ENCODE measurements around the gene TBC1D32.
"Not testable (repeated sequence)": the region's sequence is repeated elsewhere in the genome, so short reads cannot be mapped to it uniquely, and the experiment has no call there.

Gene TBC1D32

DNA sequence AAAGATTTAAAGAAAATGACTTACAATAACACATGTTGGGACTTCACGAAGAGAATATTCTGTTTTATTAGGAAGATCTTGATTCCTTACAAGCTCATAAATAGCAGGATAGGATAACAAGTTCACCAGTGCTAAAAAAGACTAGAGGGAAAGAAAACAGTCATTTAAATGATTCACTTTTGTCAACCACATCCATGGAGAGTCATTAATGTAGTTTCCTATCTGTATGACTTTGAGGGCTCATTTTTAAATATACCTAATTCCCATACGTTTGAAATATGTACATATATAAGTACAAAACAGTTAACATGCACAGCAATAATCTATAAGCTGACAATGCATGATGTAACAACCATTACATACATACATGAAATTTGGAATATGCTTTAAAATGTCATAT, 111.1 kb downstream of the TBC1D32 start:
- Histone ChIP-seq H3K4me2 (ENCODE audit: low read depth, low read length, poor library complexity, severe bottlenecking) (no peak overlapping the region), H3K9ac (ENCODE audit: low read depth, low read length, poor library complexity, severe bottlenecking) (no peak overlapping the region), H3K27me3 (ENCODE audit: insufficient read depth, low read length, poor library complexity, severe bottlenecking) (no peaks in the 10 kb centered on the region), H3K4me1 (ENCODE audit: insufficient read depth, low read length, poor library complexity, severe bottlenecking) (no peaks in the 10 kb centered on the region), H4K20me1 (ENCODE audit: insufficient read depth, low read length, poor library complexity, severe bottlenecking) (no peaks in the 10 kb centered on the region), H3K9me3 (ENCODE audit: insufficient read depth, low read depth, low read length) (no peaks in the 10 kb centered on the region), H3K36me3 (ENCODE audit: insufficient read depth, low read length) (peaks cover under 1% of the 10 kb centered on the region; the same call in 1 of the 2 replicates), H3K4me3 (ENCODE audit: low read length, poor library complexity, severe bottlenecking) (no peak overlapping the region), H3K79me2 (ENCODE audit: insufficient read depth, low read length) (no peaks in the 10 kb centered on the region), H3K9me2 (replicated peaks; ENCODE audit: low read depth, low read length) (no peaks in the 10 kb centered on the region), H3F3A (ENCODE audit: low read depth) (no peaks in the 10 kb centered on the region), H2AFZ (ENCODE audit: low read length) (no peak overlapping the region)
- TF ChIP-seq, protein P1, sequence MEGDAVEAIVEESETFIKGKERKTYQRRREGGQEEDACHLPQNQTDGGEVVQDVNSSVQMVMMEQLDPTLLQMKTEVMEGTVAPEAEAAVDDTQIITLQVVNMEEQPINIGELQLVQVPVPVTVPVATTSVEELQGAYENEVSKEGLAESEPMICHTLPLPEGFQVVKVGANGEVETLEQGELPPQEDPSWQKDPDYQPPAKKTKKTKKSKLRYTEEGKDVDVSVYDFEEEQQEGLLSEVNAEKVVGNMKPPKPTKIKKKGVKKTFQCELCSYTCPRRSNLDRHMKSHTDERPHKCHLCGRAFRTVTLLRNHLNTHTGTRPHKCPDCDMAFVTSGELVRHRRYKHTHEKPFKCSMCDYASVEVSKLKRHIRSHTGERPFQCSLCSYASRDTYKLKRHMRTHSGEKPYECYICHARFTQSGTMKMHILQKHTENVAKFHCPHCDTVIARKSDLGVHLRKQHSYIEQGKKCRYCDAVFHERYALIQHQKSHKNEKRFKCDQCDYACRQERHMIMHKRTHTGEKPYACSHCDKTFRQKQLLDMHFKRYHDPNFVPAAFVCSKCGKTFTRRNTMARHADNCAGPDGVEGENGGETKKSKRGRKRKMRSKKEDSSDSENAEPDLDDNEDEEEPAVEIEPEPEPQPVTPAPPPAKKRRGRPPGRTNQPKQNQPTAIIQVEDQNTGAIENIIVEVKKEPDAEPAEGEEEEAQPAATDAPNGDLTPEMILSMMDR (conservative IDR thresholded peaks at IDR 0.05; ENCODE audit: low read length), result no peak
- TF ChIP-seq EZH2phosphoT487 (IDR thresholded peaks at IDR 0.05; ENCODE audit: borderline replicate concordance), result no peak

DNA sequence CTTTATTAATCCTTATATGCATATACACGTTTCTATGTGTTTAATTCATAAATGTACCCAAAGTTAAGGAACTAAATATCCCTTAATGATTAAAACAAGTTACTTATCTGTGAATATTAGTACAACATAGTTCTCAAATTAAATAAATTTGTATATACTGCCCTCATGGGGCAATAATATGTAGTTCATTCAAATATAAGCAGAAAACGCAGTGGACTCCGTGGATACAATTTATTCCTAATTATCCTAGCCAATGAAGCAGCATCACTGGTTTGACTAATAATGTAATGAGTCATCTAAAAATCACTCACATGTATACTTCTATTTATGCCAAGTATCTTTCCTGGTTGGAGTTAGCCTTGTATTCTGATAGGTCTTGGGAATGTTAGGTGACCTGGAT, 111.6 kb downstream of the TBC1D32 start:
- Histone ChIP-seq H2AFZ (ENCODE audit: low read length) (no peak overlapping the region), H3K4me1 (ENCODE audit: insufficient read depth, low read length, poor library complexity, severe bottlenecking) (no peaks in the 10 kb centered on the region), H3K79me2 (ENCODE audit: insufficient read depth, low read length) (no peaks in the 10 kb centered on the region), H3K9ac (ENCODE audit: low read depth, low read length, poor library complexity, severe bottlenecking) (no peak overlapping the region), H3K9me2 (replicated peaks; ENCODE audit: low read depth, low read length) (no peaks in the 10 kb centered on the region), H3K4me3 (ENCODE audit: low read length, poor library complexity, severe bottlenecking) (no peak overlapping the region), H3F3A (ENCODE audit: low read depth) (no peaks in the 10 kb centered on the region), H4K20me1 (ENCODE audit: insufficient read depth, low read length, poor library complexity, severe bottlenecking) (no peaks in the 10 kb centered on the region), H3K9me3 (ENCODE audit: insufficient read depth, low read depth, low read length) (no peaks in the 10 kb centered on the region), H3K36me3 (ENCODE audit: insufficient read depth, low read length) (peaks cover 4% of the 10 kb centered on the region; the same call in 1 of the 2 replicates), H3K27me3 (ENCODE audit: insufficient read depth, low read length, poor library complexity, severe bottlenecking) (no peaks in the 10 kb centered on the region), H3K4me2 (ENCODE audit: low read depth, low read length, poor library complexity, severe bottlenecking) (no peak overlapping the region)
- TF ChIP-seq, protein P1 (conservative IDR thresholded peaks at IDR 0.05; ENCODE audit: low read length), result peak; percentile 52
- TF ChIP-seq EZH2phosphoT487 (IDR thresholded peaks at IDR 0.05; ENCODE audit: borderline replicate concordance), result no peak

DNA sequence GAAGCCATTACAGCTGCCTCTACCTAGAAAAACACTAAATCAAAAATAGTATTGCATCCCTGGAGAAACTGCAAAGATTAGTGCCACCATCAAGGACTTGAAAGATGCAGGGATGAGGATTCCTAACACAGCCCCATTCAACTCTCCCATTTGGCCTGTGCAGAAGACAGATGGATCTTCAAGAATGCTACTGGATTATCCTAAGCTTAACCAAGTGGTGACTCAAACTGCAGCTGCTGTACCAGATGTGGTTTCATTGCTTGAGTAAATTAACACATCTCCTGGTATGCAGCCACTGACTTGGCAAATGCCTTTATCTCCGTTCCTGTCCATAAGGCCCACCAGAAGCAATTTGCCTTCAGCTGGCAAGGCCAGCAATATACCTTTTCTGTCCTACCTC, 117.4 kb downstream of the TBC1D32 start:
- H3K4me3 ChIP-seq (ENCODE audit: low read length, poor library complexity, severe bottlenecking), result no peak overlapping the region
- no peak overlapping the region for H3K9ac ChIP-seq (ENCODE audit: low read depth, low read length, poor library complexity, severe bottlenecking)
- H3K36me3 ChIP-seq (ENCODE audit: insufficient read depth, low read length), result peaks cover 11% of the 10 kb centered on the region; the same call in 1 of the 2 replicates
- H3K4me2 ChIP-seq (ENCODE audit: low read depth, low read length, poor library complexity, severe bottlenecking), result no peak overlapping the region
- H4K20me1 ChIP-seq (ENCODE audit: insufficient read depth, low read length, poor library complexity, severe bottlenecking), result no peaks in the 10 kb centered on the region
- H3K4me1 ChIP-seq (ENCODE audit: insufficient read depth, low read length, poor library complexity, severe bottlenecking), result no peaks in the 10 kb centered on the region
- H3K9me3 ChIP-seq (ENCODE audit: insufficient read depth, low read depth, low read length), result peaks cover 11% of the 10 kb centered on the region; the same call in 1 of the 2 replicates
- TF ChIP-seq EZH2phosphoT487 (IDR thresholded peaks at IDR 0.05; ENCODE audit: borderline replicate concordance), result no peak
- TF ChIP-seq, protein P1 (conservative IDR thresholded peaks at IDR 0.05; ENCODE audit: low read length), result no peak
- H3K79me2 ChIP-seq (ENCODE audit: insufficient read depth, low read length), result no peaks in the 10 kb centered on the region
- H3K27me3 ChIP-seq (ENCODE audit: insufficient read depth, low read length, poor library complexity, severe bottlenecking), result no peaks in the 10 kb centered on the region
- H3F3A ChIP-seq (ENCODE audit: low read depth), result no peaks in the 10 kb centered on the region
- no peaks in the 10 kb centered on the region for H3K9me2 ChIP-seq (replicated peaks; ENCODE audit: low read depth, low read length)
- H2AFZ ChIP-seq (ENCODE audit: low read length), result no peak overlapping the region

DNA sequence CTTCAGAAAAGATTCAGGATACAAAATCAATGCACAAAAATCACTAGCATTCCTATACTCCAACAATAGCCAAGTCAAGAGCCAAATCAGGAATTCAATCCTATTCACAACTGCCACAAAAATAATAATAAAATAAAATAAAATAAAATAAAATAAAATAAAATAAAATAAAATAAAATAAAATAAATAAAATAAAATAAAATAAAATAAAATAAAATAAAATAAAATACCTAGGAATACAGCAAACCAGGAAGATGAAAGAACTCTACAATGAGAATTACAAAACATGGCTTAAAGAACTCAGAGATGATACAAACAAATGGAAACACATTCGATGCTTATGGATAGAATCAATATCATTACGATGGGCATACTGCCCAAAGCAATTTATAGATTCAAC, 120.9 kb downstream of the TBC1D32 start:
- H3K4me2 ChIP-seq (ENCODE audit: low read depth, low read length, poor library complexity, severe bottlenecking); H4K20me1 ChIP-seq (ENCODE audit: insufficient read depth, low read length, poor library complexity, severe bottlenecking); H3K4me1 ChIP-seq (ENCODE audit: insufficient read depth, low read length, poor library complexity, severe bottlenecking); H3K4me3 ChIP-seq (ENCODE audit: low read length, poor library complexity, severe bottlenecking); H3K27me3 ChIP-seq (ENCODE audit: insufficient read depth, low read length, poor library complexity, severe bottlenecking); H2AFZ ChIP-seq (ENCODE audit: low read length); H3K9ac ChIP-seq (ENCODE audit: low read depth, low read length, poor library complexity, severe bottlenecking); H3F3A ChIP-seq (ENCODE audit: low read depth); H3K79me2 ChIP-seq (ENCODE audit: insufficient read depth, low read length); H3K9me2 ChIP-seq (replicated peaks; ENCODE audit: low read depth, low read length): not testable (repeated sequence)
- H3K36me3 ChIP-seq (ENCODE audit: insufficient read depth, low read length), result peaks cover 11% of the 10 kb centered on the region; the same call in 1 of the 2 replicates
- H3K9me3 ChIP-seq (ENCODE audit: insufficient read depth, low read depth, low read length), result peaks cover 11% of the 10 kb centered on the region; the same call in 1 of the 2 replicates

Data from Loucy (cell line).